Activated CD8-positive, alpha-beta memory T cell treated with anti-CD3 and anti-CD28 coated beads for 1 hour (primary cell): ENCODE measurements around the gene WDHD1.
"Not testable (repeated sequence)": the region's sequence is repeated elsewhere in the genome, so short reads cannot be mapped to it uniquely, and the experiment has no call there.

ENCODE experiments used
- DNase-seq, 2 donors: peaks; one replicate each; pipeline ENCODE4 v3.0.0-alpha.2; 2020; ENCODE audit warnings: low read depth in 1 of 2; ENCODE audit errors: extremely low read depth in 1 of 2

The WDHD1 gene

GRCh38 chr14:55051165-55051422 is 24.2 kb upstream of the WDHD1 start:
- DNase-seq: no peak

GRCh38 chr14:55048900-55049436 is 22.1 kb upstream of the WDHD1 start:
- DNase-seq: no peak

GRCh38 chr14:55047301-55048053 is 20.6 kb upstream of the WDHD1 start:
- no peak for DNase-seq

GRCh38 chr14:55045087-55045486 is 18.2 kb upstream of the WDHD1 start:
- no peak for DNase-seq

GRCh38 chr14:55043528-55043927 is 16.6 kb upstream of the WDHD1 start:
- DNase-seq: no peak

- DNase-seq: no peak
These were observed 11.8 kb upstream of the WDHD1 start for GRCh38 chr14:55038708-55039107.

GRCh38 chr14:55037995-55038394 is 11.1 kb upstream of the WDHD1 start:
- not testable (repeated sequence) for DNase-seq

GRCh38 chr14:55031190-55031589 is 4.3 kb upstream of the WDHD1 start:
- DNase-seq: no peak

- no peak for DNase-seq
These were observed 1.6 kb upstream of the WDHD1 start for GRCh38 chr14:55028476-55028875.

- no peak for DNase-seq
These were observed 1.2 kb upstream of the WDHD1 start for GRCh38 chr14:55028066-55028465.

GRCh38 chr14:55026441-55026792 is 482 bp downstream of the WDHD1 start:
- no peak for DNase-seq

- no peak for DNase-seq
These were observed 951 bp downstream of the WDHD1 start for GRCh38 chr14:55025948-55026347.

- not testable (repeated sequence) for DNase-seq
These were observed 2.5 kb downstream of the WDHD1 start for GRCh38 chr14:55024365-55024764.

GRCh38 chr14:55019968-55020554 is 6.8 kb downstream of the WDHD1 start:
- no peak for DNase-seq

- no peak for DNase-seq
These were observed 11.9 kb downstream of the WDHD1 start for GRCh38 chr14:55015006-55015405.

- no peak for DNase-seq
These were observed 21.8 kb downstream of the WDHD1 start for GRCh38 chr14:55005071-55005470.

GRCh38 chr14:55000381-55000780 is 26.5 kb downstream of the WDHD1 start:
- no peak for DNase-seq

GRCh38 chr14:54985156-54985555 is 41.7 kb downstream of the WDHD1 start:
- no peak for DNase-seq

GRCh38 chr14:54981698-54982097 is 45.2 kb downstream of the WDHD1 start:
- no peak for DNase-seq

- DNase-seq: no peak
These were observed 47.9 kb downstream of the WDHD1 start for GRCh38 chr14:54979039-54979438.

GRCh38 chr14:54976316-54976715 is 50.6 kb downstream of the WDHD1 start:
- no peak for DNase-seq

GRCh38 chr14:54975856-54976255 is 51.0 kb downstream of the WDHD1 start:
- no peak for DNase-seq
